HEK293 (cell line): ENCODE data around the gene BIRC5.

Experiments used
- CTCF ChIP-seq: fragments of 450-650 bp; formaldehyde crosslinking; IDR thresholded peaks from 2 replicates; pipeline ENCODE4 v1.5.1; 2016; ENCODE audit warnings: missing biosample characterization, missing genetic modification characterization
- GLI4 ChIP-seq: fragments of 450-650 bp; formaldehyde crosslinking; IDR thresholded peaks from 2 replicates; pipeline ENCODE4 v1.5.1; 2016; ENCODE audit warnings: missing biosample characterization, missing genetic modification characterization
- GLIS1 ChIP-seq: fragments of 450-650 bp; formaldehyde crosslinking; IDR thresholded peaks from 2 replicates; pipeline ENCODE4 v1.5.1; 2016; ENCODE audit warnings: missing biosample characterization, missing genetic modification characterization
- KLF9 ChIP-seq: fragments of 450-650 bp; formaldehyde crosslinking; IDR thresholded peaks from 2 replicates; pipeline ENCODE4 v1.5.1; 2016; ENCODE audit warnings: missing biosample characterization, missing genetic modification characterization, low read depth
- MYNN ChIP-seq: fragments of 450-650 bp; formaldehyde crosslinking; IDR thresholded peaks from 2 replicates; pipeline ENCODE4 v1.5.1; 2016; ENCODE audit warnings: missing biosample characterization, missing genetic modification characterization, borderline replicate concordance
- PATZ1 ChIP-seq: fragments of 450-650 bp; formaldehyde crosslinking; IDR thresholded peaks from 2 replicates; pipeline ENCODE4 v1.5.1; 2016; ENCODE audit warnings: missing biosample characterization, missing genetic modification characterization
- REPIN1 ChIP-seq: fragments of 450-650 bp; formaldehyde crosslinking; IDR thresholded peaks from 2 replicates; pipeline ENCODE4 v1.5.1; 2017; ENCODE audit warnings: missing biosample characterization, missing genetic modification characterization, low read depth
- SCRT1 ChIP-seq: fragments of 450-650 bp; formaldehyde crosslinking; IDR thresholded peaks from 2 replicates; pipeline ENCODE4 v1.5.1; 2016; ENCODE audit warnings: missing biosample characterization, missing genetic modification characterization, borderline replicate concordance
- ZBTB21 ChIP-seq: fragments of 450-650 bp; formaldehyde crosslinking; IDR thresholded peaks from 2 replicates; pipeline ENCODE4 v1.5.1; 2017; ENCODE audit warnings: missing biosample characterization, missing genetic modification characterization
- ZNF10 ChIP-seq: fragments of 450-650 bp; formaldehyde crosslinking; IDR thresholded peaks from 2 replicates; pipeline ENCODE4 v1.5.1; 2017; ENCODE audit warnings: missing biosample characterization, missing genetic modification characterization
- ZNF138 ChIP-seq: fragments of 450-650 bp; formaldehyde crosslinking; IDR thresholded peaks from 2 replicates; pipeline ENCODE4 v1.5.1; 2016; ENCODE audit warnings: missing biosample characterization, missing genetic modification characterization, borderline replicate concordance
- ZNF155 ChIP-seq: fragments of 450-650 bp; formaldehyde crosslinking; IDR thresholded peaks from 2 replicates; pipeline ENCODE4 v1.5.1; 2016; ENCODE audit warnings: missing biosample characterization, missing genetic modification characterization
- ZNF175 ChIP-seq: fragments of 450-650 bp; formaldehyde crosslinking; IDR thresholded peaks from 2 replicates; pipeline ENCODE4 v1.5.1; 2016; ENCODE audit warnings: missing biosample characterization, missing genetic modification characterization
- ZNF202 ChIP-seq: fragments of 450-650 bp; formaldehyde crosslinking; IDR thresholded peaks from 2 replicates; pipeline ENCODE4 v1.5.1; 2016; ENCODE audit warnings: missing biosample characterization, missing genetic modification characterization, borderline replicate concordance
- ZNF223 ChIP-seq: fragments of 450-650 bp; formaldehyde crosslinking; IDR thresholded peaks from 2 replicates; pipeline ENCODE4 v1.5.1; 2016; ENCODE audit warnings: missing biosample characterization, missing genetic modification characterization
- ZNF24 ChIP-seq: fragments of 450-650 bp; formaldehyde crosslinking; IDR thresholded peaks from 2 replicates; pipeline ENCODE4 v1.5.1; 2016; ENCODE audit warnings: missing biosample characterization, missing genetic modification characterization
- ZNF600 ChIP-seq: fragments of 450-650 bp; formaldehyde crosslinking; IDR thresholded peaks from 2 replicates; pipeline ENCODE4 v1.5.1; 2016; ENCODE audit warnings: missing biosample characterization, missing genetic modification characterization
- ZNF610 ChIP-seq: fragments of 450-650 bp; formaldehyde crosslinking; IDR thresholded peaks from 2 replicates; pipeline ENCODE4 v1.5.1; 2016; ENCODE audit warnings: missing biosample characterization, missing genetic modification characterization, borderline replicate concordance
- ZNF629 ChIP-seq: fragments of 450-650 bp; formaldehyde crosslinking; IDR thresholded peaks from 2 replicates; pipeline ENCODE4 v1.5.1; 2017; ENCODE audit warnings: missing biosample characterization, missing genetic modification characterization
- ZNF660 ChIP-seq: fragments of 450-650 bp; IDR thresholded peaks from 2 replicates; pipeline ENCODE4 v1.5.1; 2018; ENCODE audit warnings: missing biosample characterization, mild to moderate bottlenecking, missing genetic modification characterization
- ZNF664 ChIP-seq: fragments of 450-650 bp; formaldehyde crosslinking; IDR thresholded peaks from 2 replicates; pipeline ENCODE4 v1.5.1; 2016; ENCODE audit warnings: missing biosample characterization, missing genetic modification characterization
- ZNF692 ChIP-seq: fragments of 450-650 bp; formaldehyde crosslinking; IDR thresholded peaks from 2 replicates; pipeline ENCODE4 v1.5.1; 2016; ENCODE audit warnings: missing biosample characterization, missing genetic modification characterization
- ZNF776 ChIP-seq: fragments of 450-650 bp; formaldehyde crosslinking; IDR thresholded peaks from 2 replicates; pipeline ENCODE4 v1.5.0; 2017; ENCODE audit warnings: missing biosample characterization, missing genetic modification characterization, borderline replicate concordance
- ZNF830 ChIP-seq: fragments of 450-650 bp; IDR thresholded peaks from 2 replicates; pipeline ENCODE4 v1.5.0; 2018; ENCODE audit warnings: missing biosample characterization, missing genetic modification characterization, low read depth, mild to moderate bottlenecking, moderate library complexity
- ZNF843 ChIP-seq: fragments of 450-650 bp; formaldehyde crosslinking; IDR thresholded peaks from 2 replicates; pipeline ENCODE4 v1.5.1; 2016; ENCODE audit warnings: missing biosample characterization, missing genetic modification characterization
- ZSCAN23 ChIP-seq: fragments of 450-650 bp; formaldehyde crosslinking; IDR thresholded peaks from 2 replicates; pipeline ENCODE4 v1.5.1; 2016; ENCODE audit warnings: missing biosample characterization, missing genetic modification characterization
- ZSCAN5A ChIP-seq: fragments of 450-650 bp; formaldehyde crosslinking; IDR thresholded peaks from 2 replicates; pipeline ENCODE4 v1.5.1; 2016; ENCODE audit warnings: missing biosample characterization, missing genetic modification characterization
- TF ChIP-seq, protein P1 (sequence below): fragments of 450-650 bp; formaldehyde crosslinking; IDR thresholded peaks from 2 replicates; pipeline ENCODE4 v1.5.1; 2016; ENCODE audit warnings: missing biosample characterization, missing genetic modification characterization
- TF ChIP-seq, protein P2 (sequence below): fragments of 450-650 bp; formaldehyde crosslinking; IDR thresholded peaks from 2 replicates; pipeline ENCODE4 v1.5.1; 2017; ENCODE audit warnings: missing biosample characterization, missing genetic modification characterization

The BIRC5 gene

GRCh38 chr17:78250891-78251772, 37.1 kb downstream of the BIRC5 start (continued):
- no peak for TF ChIP-seq ZNF776 (tag by site-specific recombination)
- TF ChIP-seq ZNF155 (tag by site-specific recombination), result no peak
- 0 out of 2 replicates have a peak, but pooled peaks have one; percentile 49 for TF ChIP-seq ZNF24 (tag by site-specific recombination)
- TF ChIP-seq ZBTB21 (tag by site-specific recombination), result no peak
- peak; percentile 55; the same call in 1 of the 2 replicates for TF ChIP-seq KLF9 (tag by site-specific recombination)
- peak; percentile 72; the same call in 1 of the 2 replicates for TF ChIP-seq ZNF610 (tag by site-specific recombination)
- TF ChIP-seq ZNF600 (tag by site-specific recombination), result peak; percentile 70; the same call in 1 of the 2 replicates
- TF ChIP-seq SCRT1 (tag by site-specific recombination), result no peak
- no peak for TF ChIP-seq ZSCAN5A
- TF ChIP-seq ZNF660 (tag by site-specific recombination), result peak; percentile 94
- TF ChIP-seq, protein P1, sequence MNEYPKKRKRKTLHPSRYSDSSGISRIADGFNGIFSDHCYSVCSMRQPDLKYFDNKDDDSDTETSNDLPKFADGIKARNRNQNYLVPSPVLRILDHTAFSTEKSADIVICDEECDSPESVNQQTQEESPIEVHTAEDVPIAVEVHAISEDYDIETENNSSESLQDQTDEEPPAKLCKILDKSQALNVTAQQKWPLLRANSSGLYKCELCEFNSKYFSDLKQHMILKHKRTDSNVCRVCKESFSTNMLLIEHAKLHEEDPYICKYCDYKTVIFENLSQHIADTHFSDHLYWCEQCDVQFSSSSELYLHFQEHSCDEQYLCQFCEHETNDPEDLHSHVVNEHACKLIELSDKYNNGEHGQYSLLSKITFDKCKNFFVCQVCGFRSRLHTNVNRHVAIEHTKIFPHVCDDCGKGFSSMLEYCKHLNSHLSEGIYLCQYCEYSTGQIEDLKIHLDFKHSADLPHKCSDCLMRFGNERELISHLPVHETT (tag by site-specific recombination), result 0 out of 2 replicates have a peak, but pooled peaks have one; percentile 29
- peak; percentile 60; the same call in 1 of the 2 replicates for TF ChIP-seq ZNF629
- TF ChIP-seq ZNF843 (tag by site-specific recombination), result no peak
- no peak for TF ChIP-seq ZNF175 (tag by site-specific recombination)
- TF ChIP-seq ZNF223 (tag by site-specific recombination), result no peak
- no peak for TF ChIP-seq ZNF138 (tag by site-specific recombination)
- peak; percentile 96 for TF ChIP-seq PATZ1 (tag by site-specific recombination)
- no peak for TF ChIP-seq MYNN (tag by site-specific recombination)
- TF ChIP-seq ZNF202 (tag by site-specific recombination), result no peak
- TF ChIP-seq GLI4 (tag by site-specific recombination), result no peak
- no peak for TF ChIP-seq ZNF692 (tag by site-specific recombination)
- TF ChIP-seq ZNF10 (tag by site-specific recombination), result no peak
- TF ChIP-seq, protein P2, sequence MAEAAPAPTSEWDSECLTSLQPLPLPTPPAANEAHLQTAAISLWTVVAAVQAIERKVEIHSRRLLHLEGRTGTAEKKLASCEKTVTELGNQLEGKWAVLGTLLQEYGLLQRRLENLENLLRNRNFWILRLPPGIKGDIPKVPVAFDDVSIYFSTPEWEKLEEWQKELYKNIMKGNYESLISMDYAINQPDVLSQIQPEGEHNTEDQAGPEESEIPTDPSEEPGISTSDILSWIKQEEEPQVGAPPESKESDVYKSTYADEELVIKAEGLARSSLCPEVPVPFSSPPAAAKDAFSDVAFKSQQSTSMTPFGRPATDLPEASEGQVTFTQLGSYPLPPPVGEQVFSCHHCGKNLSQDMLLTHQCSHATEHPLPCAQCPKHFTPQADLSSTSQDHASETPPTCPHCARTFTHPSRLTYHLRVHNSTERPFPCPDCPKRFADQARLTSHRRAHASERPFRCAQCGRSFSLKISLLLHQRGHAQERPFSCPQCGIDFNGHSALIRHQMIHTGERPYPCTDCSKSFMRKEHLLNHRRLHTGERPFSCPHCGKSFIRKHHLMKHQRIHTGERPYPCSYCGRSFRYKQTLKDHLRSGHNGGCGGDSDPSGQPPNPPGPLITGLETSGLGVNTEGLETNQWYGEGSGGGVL (tag by site-specific recombination), result no peak
- TF ChIP-seq CTCF, result peak; percentile 99
- no peak for TF ChIP-seq ZNF664
- no peak for TF ChIP-seq REPIN1 (tag by site-specific recombination)
- no peak for TF ChIP-seq ZNF830 (tag by site-specific recombination)
- peak; percentile 88 for TF ChIP-seq GLIS1 (tag by site-specific recombination)
- no peak for TF ChIP-seq ZSCAN23
